Measurements from ENCODE around the gene POTEB2.
"Not testable (repeated sequence)": the region's sequence is repeated elsewhere in the genome, so short reads cannot be mapped to it uniquely, and the experiment has no call there.

POTEB2 gene

GRCh38 chr15:20866214-20866613 lies at the start of gene POTEB2:
POTEB2 (minus strand) TSS chr15:20866314; CDS start chr15:20866281, 33 bp downstream.
- DNase-seq (ENCODE audit: low read depth in 2 of 3, low spot score in 1 of 3): not testable (repeated sequence)

GRCh38 chr15:20879916-20880315 lies 13.8 kb upstream of the POTEB2 start:
- not testable (repeated sequence) for DNase-seq (ENCODE audit: low read depth in 2 of 3, low spot score in 1 of 3)

- not testable (repeated sequence) for DNase-seq (ENCODE audit: low read depth in 2 of 3, low spot score in 1 of 3)
Measured at GRCh38 chr15:20878464-20878863, 12.3 kb upstream of the POTEB2 start.

- not testable (repeated sequence) for DNase-seq (ENCODE audit: low read depth in 2 of 3, low spot score in 1 of 3)
Measured at GRCh38 chr15:20877819-20878218, 11.7 kb upstream of the POTEB2 start.
